ENCODE data around the gene FMOD.

DNA sequence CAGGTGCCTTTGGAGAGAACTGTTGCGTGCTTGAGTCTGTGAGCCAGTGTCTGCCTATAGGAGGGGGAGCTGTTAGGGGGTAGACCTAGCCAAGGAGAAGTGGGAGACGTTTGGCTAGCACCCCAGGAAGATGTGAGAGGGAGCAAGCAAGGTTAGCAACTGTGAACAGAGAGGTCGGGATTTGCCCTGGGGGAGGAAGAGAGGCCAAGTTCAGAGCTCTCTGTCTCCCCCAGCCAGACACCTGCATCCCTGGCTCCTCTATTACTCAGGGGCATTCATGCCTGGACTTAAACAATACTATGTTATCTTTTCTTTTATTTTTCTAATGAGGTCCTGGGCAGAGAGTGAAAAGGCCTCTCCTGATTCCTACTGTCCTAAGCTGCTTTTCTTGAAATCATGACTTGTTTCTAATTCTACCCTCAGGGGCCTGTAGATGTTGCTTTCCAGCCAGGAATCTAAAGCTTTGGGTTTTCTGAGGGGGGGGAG lies 43.2 kb downstream of the FMOD start:
- TF ChIP-seq REST (IDR thresholded peaks at IDR 0.05; ENCODE audit: insufficient read depth in 1 of 2, low read depth in 2 of 2, low read length in 2 of 2) (no peak), POLR2AphosphoS5 (IDR thresholded peaks at IDR 0.05; ENCODE audit: low read depth, low read length) (no peak), SIN3A (IDR thresholded peaks at IDR 0.05; ENCODE audit: borderline replicate concordance, insufficient read depth, low read length) (no peak), TAF1 (IDR thresholded peaks at IDR 0.05; ENCODE audit: borderline replicate concordance, insufficient read depth, low read length) (no peak)
